ENCODE results near the gene CLPTM1L.

- no peak for TF ChIP-seq CTCF (conservative IDR thresholded peaks at IDR 0.05 in 1 of 2, IDR thresholded peaks at IDR 0.05 in 1 of 2; ENCODE audit: extremely low read depth in 1 of 2, insufficient read depth in 1 of 2, low read depth in 1 of 2, low read length in 2 of 2)
- no peak for TF ChIP-seq EZH2 (IDR thresholded peaks at IDR 0.05; ENCODE audit: borderline replicate concordance, low read length)
Observed at GRCh38 chr5:1270426-1270825, 74.5 kb downstream of the CLPTM1L start.

All from mammary epithelial cell (primary cell).